Neural progenitor cell (in vitro differentiated cells): ENCODE results near the gene ETFB. TPM values are rescaled to one million over a fixed set of nuclear protein-coding genes. Genes with fewer than 3 reads are reported as not detected.

Experiments
- DNase-seq: peaks from one replicate; pipeline ENCODE4 v3.0.0-alpha.2; 2016; ENCODE audit warnings: low spot score
- H2AFZ ChIP-seq: fragments of 200-600 bp; sonication (generic); replicated peaks from 2 replicates; pipeline ENCODE4 v1.6.1; 2016; ENCODE audit warnings: antibody characterized with exemption
- H3F3A ChIP-seq: fragments of 200-600 bp; sonication (generic); 2 replicates; pipeline ENCODE4 v1.6.1; 2016; ENCODE audit warnings: antibody characterized with exemption, low read depth
- H3K27ac ChIP-seq: fragments of 200-600 bp; sonication (generic); 2 replicates; pipeline ENCODE4 v1.5.1; 2016; ENCODE audit warnings: mild to moderate bottlenecking
- H3K27me3 ChIP-seq: fragments of 200-600 bp; sonication (generic); 2 replicates; pipeline ENCODE4 v1.6.1; 2016; ENCODE audit warnings: mild to moderate bottlenecking, moderate library complexity
- H3K36me3 ChIP-seq: fragments of 200-600 bp; sonication (generic); 2 replicates; pipeline ENCODE4 v1.5.1; 2016
- H3K4me1 ChIP-seq: fragments of 200-600 bp; sonication (generic); 2 replicates; pipeline ENCODE4 v1.6.1; 2016; ENCODE audit warnings: mixed run types
- H3K4me2 ChIP-seq: fragments of 200-600 bp; sonication (generic); 2 replicates; pipeline ENCODE4 v1.6.1; 2016
- H3K4me3 ChIP-seq: fragments of 200-600 bp; sonication (generic); 2 replicates; pipeline ENCODE4 v1.5.1; 2016
- H3K79me2 ChIP-seq: fragments of 200-600 bp; sonication (generic); 2 replicates; pipeline ENCODE4 v1.6.1; 2016; ENCODE audit warnings: low read depth
- H3K9ac ChIP-seq: fragments of 200-600 bp; sonication (generic); 2 replicates; pipeline ENCODE4 v1.6.1; 2016
- H3K9me3 ChIP-seq: fragments of 200-600 bp; sonication (generic); 2 replicates; pipeline ENCODE4 v1.5.1; 2016; ENCODE audit warnings: low read depth
- H4K20me1 ChIP-seq: fragments of 200-600 bp; sonication (generic); 2 replicates; pipeline ENCODE4 v1.6.1; 2016; ENCODE audit warnings: low read depth
- H3K27ac Mint-ChIP-seq: 3 replicates; pipeline ENCODE4 v1.8.0; 2021; ENCODE audit warnings: mixed read lengths
- H3K27me3 Mint-ChIP-seq: 2 replicates; pipeline ENCODE4 v1.8.0; 2022; ENCODE audit warnings: low read depth, mild to moderate bottlenecking, inconsistent platforms, moderate library complexity, mixed read lengths; ENCODE audit not compliant: insufficient read depth
- H3K36me3 Mint-ChIP-seq: 3 replicates; pipeline ENCODE4 v1.8.0; 2021; ENCODE audit warnings: mixed read lengths
- H3K4me1 Mint-ChIP-seq: 3 replicates; pipeline ENCODE4 v1.8.0; 2021; ENCODE audit warnings: mixed read lengths
- H3K4me3 Mint-ChIP-seq: 3 replicates; pipeline ENCODE4 v1.8.0; 2021; ENCODE audit warnings: mild to moderate bottlenecking, moderate library complexity, mixed read lengths
- H3K9me3 Mint-ChIP-seq: 3 replicates; pipeline ENCODE4 v1.8.0; 2020; ENCODE audit warnings: mixed read lengths
- EZH2 ChIP-seq: fragments of 200-600 bp; sonication (generic); IDR thresholded peaks from 2 replicates; pipeline ENCODE4 v1.6.1; 2017; ENCODE audit warnings: antibody characterized with exemption, mild to moderate bottlenecking, moderate library complexity
- EZH2phosphoT487 ChIP-seq: fragments of 200-600 bp; sonication (generic); IDR thresholded peaks from 2 replicates; pipeline ENCODE4 v1.6.1; 2017; ENCODE audit warnings: antibody characterized with exemption
- total RNA-seq: library from RNA; depleted of rRNA; stranded (reverse); fragments of >200 nt; gene quantifications from 2 replicates; pipeline ENCODE4 v1.2.3, GENCODE V29; 2015; ENCODE audit warnings: low replicate concordance
- TF ChIP-seq, protein P1 (sequence below): fragments of 200-600 bp; sonication (generic); IDR thresholded peaks from 2 replicates; pipeline ENCODE4 v1.5.1; 2017; ENCODE audit warnings: antibody characterized with exemption, mild to moderate bottlenecking

ETFB gene
- total RNA-seq, 1 donor from 2014 or later, result 27.0 TPM

DNA sequence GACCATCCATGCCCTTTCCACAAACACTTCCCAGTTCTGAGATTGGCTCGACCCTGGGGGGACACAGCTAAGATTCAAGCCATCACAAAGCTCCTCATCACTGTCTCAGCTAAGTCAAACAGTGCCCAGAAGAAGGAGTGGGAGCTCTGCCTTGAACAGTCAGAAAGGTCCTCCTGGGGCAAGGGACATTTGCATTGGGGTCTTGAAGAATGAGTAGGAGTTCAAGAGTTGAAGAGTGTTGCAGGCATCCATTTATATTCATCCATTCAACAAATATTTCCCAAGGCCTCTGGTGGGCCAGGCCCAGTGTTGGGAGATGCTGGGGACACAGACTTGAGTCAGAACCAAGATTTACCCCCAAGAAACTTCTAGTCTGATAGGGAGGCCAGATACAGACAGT is 48.2 kb downstream of the ETFB start:
- Histone ChIP-seq H4K20me1 (peaks cover 15% of the 10 kb centered on the region), H3K27me3 (no peaks in the 10 kb centered on the region), H3F3A (no peaks in the 10 kb centered on the region), H3K4me2 (no peak overlapping the region), H3K36me3 (no peaks in the 10 kb centered on the region), H3K4me1 (no peaks in the 10 kb centered on the region), H3K9me3 (no peaks in the 10 kb centered on the region), H3K79me2 (no peaks in the 10 kb centered on the region), H3K27ac (no peak overlapping the region), H3K4me3 (no peak overlapping the region), H2AFZ (no peak overlapping the region), H3K9ac (no peak overlapping the region)
- Mint-ChIP-seq H3K27ac (no peak overlapping the region), H3K27me3 (peaks cover 6% of the 10 kb centered on the region), H3K4me1 (peaks cover 25% of the 10 kb centered on the region), H3K36me3 (peaks cover 4% of the 10 kb centered on the region), H3K4me3 (no peak overlapping the region), H3K9me3 (peaks cover 6% of the 10 kb centered on the region)
- TF ChIP-seq, protein P1, sequence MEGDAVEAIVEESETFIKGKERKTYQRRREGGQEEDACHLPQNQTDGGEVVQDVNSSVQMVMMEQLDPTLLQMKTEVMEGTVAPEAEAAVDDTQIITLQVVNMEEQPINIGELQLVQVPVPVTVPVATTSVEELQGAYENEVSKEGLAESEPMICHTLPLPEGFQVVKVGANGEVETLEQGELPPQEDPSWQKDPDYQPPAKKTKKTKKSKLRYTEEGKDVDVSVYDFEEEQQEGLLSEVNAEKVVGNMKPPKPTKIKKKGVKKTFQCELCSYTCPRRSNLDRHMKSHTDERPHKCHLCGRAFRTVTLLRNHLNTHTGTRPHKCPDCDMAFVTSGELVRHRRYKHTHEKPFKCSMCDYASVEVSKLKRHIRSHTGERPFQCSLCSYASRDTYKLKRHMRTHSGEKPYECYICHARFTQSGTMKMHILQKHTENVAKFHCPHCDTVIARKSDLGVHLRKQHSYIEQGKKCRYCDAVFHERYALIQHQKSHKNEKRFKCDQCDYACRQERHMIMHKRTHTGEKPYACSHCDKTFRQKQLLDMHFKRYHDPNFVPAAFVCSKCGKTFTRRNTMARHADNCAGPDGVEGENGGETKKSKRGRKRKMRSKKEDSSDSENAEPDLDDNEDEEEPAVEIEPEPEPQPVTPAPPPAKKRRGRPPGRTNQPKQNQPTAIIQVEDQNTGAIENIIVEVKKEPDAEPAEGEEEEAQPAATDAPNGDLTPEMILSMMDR, result no peak
- TF ChIP-seq EZH2, result no peak
- TF ChIP-seq EZH2phosphoT487, result no peak
- DNase-seq, result no peak

DNA sequence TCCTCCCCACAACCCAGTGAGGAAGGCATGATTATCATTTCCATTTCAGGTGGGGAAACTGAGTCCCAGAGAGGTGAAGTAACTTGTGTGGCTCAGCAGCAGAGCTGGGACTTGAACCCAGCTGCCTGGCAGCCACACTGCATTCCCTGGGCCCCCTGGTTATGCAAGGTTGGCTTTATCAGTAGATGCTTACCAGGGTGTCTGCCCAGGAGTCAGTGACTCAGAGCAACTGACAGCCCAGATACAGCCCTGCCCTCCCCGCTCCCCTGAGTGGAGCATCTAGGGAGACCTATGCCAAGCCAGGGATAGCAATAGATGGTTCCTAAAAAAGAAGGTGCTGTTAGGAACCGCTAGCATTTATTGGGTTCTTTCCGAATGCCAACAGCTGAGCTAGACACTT is 48.8 kb downstream of the ETFB start:
- no peak overlapping the region for H3K27ac ChIP-seq
- H3K27me3 Mint-ChIP-seq, result peaks cover 7% of the 10 kb centered on the region
- H3K79me2 ChIP-seq, result no peaks in the 10 kb centered on the region
- peaks cover 4% of the 10 kb centered on the region for H3K36me3 Mint-ChIP-seq
- no peak overlapping the region for H3K9ac ChIP-seq
- no peaks in the 10 kb centered on the region for H3K9me3 ChIP-seq
- no peaks in the 10 kb centered on the region for H3K36me3 ChIP-seq
- H3K4me3 Mint-ChIP-seq, result no peak overlapping the region
- peaks cover 6% of the 10 kb centered on the region for H3K9me3 Mint-ChIP-seq
- TF ChIP-seq EZH2phosphoT487, result no peak
- no peak for TF ChIP-seq EZH2
- TF ChIP-seq, protein P1, result no peak
- no peak overlapping the region for H2AFZ ChIP-seq
- peaks cover 15% of the 10 kb centered on the region for H4K20me1 ChIP-seq
- peaks cover 27% of the 10 kb centered on the region for H3K4me1 Mint-ChIP-seq
- H3K27ac Mint-ChIP-seq, result no peak overlapping the region
- peaks cover 3% of the 10 kb centered on the region for H3F3A ChIP-seq
- DNase-seq, result no peak
- no peak overlapping the region for H3K4me3 ChIP-seq
- peaks cover under 1% of the 10 kb centered on the region for H3K27me3 ChIP-seq
- peaks cover 4% of the 10 kb centered on the region for H3K4me1 ChIP-seq
- H3K4me2 ChIP-seq, result no peak overlapping the region

GRCh38 chr19:51316688-51317087 is 49.5 kb downstream of the ETFB start:
- H3K27ac Mint-ChIP-seq, result no peak overlapping the region
- H3K9me3 Mint-ChIP-seq, result peaks cover 6% of the 10 kb centered on the region
- Histone ChIP-seq H3K36me3 (no peaks in the 10 kb centered on the region), H4K20me1 (peaks cover 15% of the 10 kb centered on the region), H3K4me3 (no peak overlapping the region), H3K4me2 (no peak overlapping the region), H3K4me1 (peaks cover 7% of the 10 kb centered on the region), H2AFZ (no peak overlapping the region), H3K27ac (no peak overlapping the region), H3K79me2 (no peaks in the 10 kb centered on the region), H3K9me3 (no peaks in the 10 kb centered on the region), H3K27me3 (peaks cover 4% of the 10 kb centered on the region), H3K9ac (no peak overlapping the region), H3F3A (peaks cover 3% of the 10 kb centered on the region)
- no peak for TF ChIP-seq EZH2phosphoT487
- TF ChIP-seq, protein P1, result no peak
- no peak for TF ChIP-seq EZH2
- H3K4me3 Mint-ChIP-seq, result no peak overlapping the region
- no peak for DNase-seq
- H3K36me3 Mint-ChIP-seq, result peaks cover 4% of the 10 kb centered on the region
- peaks cover 29% of the 10 kb centered on the region for H3K4me1 Mint-ChIP-seq
- H3K27me3 Mint-ChIP-seq, result peaks cover 9% of the 10 kb centered on the region
